Activated CD8-positive, alpha-beta memory T cell treated with anti-CD3 and anti-CD28 coated beads, Interleukin-2, amount 50 U/mL, for 24 hours (primary cell): ENCODE results near the gene SLC15A3.
"Not testable (repeated sequence)": the region's sequence is repeated elsewhere in the genome, so short reads cannot be mapped to it uniquely, and the experiment has no call there.

Experiments used
- DNase-seq: peaks from one replicate; pipeline ENCODE4 v3.0.0-alpha.2; 2020; ENCODE audit errors: extremely low read depth

SLC15A3 gene

DNA sequence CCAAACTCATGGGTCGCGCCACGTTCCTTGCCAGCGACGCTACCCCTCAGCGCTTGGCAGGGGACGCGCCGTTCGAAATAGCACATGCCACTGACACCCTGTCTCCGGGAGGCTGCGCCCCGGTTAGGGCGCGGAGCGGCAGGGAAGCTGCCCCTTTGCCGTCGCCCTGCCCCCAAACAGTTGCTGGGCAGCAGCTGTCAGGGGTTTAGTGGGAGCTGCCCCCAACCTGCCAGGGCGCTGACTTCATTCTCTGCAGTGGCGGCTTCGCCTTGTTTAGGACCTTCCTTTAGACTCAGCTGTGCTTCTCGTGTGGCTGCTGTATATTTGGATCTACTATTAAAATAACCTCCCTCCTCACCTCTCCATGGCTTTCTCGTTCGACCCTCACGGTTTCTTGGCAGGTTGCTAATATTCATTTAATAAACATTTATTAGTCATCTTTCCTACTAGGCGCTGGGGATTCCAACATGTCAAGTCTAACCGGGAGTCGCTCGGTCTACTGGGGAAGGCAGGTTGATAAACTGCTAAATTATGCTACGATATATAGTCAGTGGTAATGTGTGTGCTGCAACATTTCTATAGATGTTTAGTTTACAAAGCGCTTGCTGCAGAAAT, 37.2 kb downstream of the SLC15A3 start:
- no peak for DNase-seq

DNA sequence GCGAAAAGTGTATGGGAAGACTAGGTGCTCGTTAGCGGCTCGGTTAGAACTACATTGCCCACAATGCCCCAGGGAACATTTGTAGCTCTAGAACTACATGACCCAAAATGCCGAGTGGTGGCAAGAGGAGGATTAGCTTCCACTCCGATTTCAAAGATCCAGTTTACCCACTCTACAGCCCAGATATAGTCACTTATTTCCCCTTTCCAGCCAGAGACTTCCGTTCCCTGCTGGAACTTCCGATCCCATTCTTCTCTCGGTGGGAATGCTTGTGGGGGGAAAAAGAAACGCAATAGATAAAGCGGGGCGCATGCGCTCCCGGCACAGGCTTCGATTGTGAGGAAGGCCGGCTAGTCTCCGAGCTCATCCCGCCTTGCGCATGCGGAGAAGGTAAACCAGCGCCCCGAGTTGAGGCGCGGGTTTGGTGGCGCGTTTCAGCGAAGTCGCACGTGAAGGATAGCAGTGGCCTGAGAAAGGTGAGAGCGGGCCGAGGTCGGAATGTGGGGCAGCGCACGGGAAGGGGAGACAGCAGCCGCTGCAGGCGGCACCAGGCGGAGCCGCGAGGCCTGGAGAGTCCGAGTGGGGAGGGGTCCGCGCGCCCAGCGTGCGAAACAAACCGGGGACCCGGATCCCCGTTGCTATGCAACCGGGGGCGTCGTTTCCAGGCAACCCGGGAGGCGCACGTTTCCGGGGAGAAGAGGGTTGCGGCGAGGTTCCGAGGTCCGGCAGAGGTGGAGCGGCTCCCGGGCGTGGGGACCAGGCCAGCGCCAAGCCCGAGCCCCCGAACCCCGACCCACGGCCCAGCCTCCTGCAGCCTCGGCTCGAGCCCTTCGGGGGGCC, 38.0 kb downstream of the SLC15A3 start, which contains the start of gene TMEM109:
TSS of gene TMEM109 (plus strand) at position 366 of the 840 bp plus-strand sequence. CDS start 5,536 bp downstream, outside the sequence.
- peak; percentile 75 for DNase-seq

DNA sequence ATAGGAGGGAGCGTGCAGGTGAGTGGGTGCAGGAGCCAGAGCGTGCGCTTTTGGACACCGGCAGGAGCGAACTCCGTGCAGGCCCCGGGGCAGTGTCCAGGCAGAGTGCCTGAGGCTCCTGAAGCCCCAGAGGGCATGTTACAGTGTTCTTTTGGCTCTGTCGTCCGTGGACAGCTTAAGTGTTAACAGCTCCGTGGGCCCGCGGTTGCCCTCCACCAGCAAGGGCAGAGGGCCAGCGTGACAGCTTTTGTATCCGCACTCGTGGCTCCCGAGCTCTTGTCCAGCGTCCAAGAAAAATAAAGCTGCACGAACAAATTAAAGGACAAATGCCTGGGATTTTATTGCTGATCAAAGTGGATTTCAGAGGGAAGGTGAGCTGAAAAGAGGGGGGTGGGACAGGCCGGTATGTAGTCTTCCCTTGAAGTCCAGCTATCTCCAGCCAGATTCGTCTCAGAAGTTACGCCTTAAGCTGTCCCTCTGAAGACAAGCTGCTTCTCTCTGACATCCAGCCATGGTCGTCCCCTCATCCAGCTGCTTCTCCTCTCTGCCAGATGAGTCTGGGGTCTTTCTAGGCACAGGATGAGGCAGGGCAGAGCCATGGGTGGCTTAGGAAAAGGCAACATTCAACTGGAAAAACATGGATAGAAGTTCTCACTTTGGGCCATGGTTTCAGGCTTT, 39.0 kb downstream of the SLC15A3 start:
- no peak for DNase-seq

DNA sequence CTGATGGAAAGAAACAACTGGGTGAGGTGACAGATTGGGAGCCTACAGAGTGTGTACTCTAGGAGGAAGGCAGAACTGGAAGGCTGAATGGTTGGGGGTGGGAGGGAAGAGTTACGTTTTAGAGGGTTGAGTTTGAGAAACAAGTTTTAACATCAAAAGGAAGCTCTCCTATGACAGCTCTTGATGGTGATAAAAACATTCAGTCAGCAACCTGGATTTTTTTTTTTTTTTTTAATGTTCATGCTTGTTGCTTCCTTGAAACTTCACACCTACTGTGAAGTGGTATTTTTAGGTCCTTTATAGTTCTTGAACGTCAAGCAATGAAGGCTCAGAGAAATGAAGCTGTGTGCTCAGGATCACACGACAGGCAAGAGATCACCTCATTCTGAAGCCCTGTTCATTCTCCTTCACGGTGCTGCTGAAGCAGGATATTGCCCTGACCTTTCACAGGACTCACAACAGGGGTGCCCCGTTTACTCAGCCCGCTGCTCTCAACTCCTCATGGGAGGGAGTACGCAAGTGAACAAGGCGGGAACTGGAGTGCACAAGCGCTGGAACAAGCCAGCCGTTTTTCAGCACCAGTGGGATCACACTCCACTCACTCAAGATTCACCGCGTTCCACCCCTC, 39.6 kb downstream of the SLC15A3 start:
- DNase-seq, result no peak

DNA sequence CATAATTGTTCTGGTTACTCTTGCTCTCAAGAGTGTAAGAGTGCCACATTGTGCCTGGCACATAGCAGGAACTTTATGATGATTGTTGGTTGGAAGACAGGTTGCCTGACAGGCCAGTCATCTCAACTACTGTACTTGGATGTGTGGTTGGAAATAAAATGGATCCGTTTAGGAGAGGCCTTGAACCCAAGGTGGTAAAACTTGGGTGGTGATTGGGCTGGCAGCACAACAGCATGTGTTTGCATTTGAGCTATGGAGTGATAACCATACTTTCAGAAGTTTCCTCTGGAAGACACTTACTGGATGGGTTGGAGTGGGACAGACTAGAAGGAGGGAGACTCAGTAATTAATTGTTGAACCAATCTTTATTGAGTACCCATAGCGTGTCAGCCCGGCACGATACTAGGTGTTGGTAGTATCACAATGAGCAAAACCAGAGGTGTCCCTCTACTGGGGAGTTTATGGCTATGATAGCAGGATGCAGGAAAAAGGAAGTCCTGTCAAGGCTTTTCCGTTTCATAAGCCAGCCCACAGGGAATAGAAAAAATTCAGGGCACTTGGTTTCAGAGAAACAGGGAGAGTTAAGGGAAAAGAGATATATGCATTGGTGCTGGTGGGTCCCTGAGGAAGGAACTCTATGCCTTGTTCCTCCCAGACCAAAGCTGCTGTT, 41.1 kb downstream of the SLC15A3 start:
- DNase-seq, result no peak

DNA sequence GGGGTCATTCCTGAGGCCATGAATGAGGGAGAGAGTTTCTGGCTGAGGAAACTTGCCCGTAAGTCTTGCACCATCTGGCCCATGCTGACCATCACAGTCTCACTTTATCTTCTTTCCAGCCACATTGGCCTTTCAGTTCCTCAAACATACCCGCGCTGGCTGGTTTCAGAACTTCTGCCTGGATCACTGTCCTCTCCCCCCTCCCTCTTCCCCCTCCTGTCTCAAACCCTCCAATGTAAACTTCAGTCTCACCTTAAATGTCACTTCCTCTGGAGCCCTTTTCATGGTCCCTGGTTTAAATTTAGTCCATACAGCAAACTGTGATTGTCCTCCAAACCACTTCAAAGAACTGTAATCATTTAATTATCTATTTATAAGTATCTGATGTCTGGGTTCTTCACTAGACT, 41.7 kb downstream of the SLC15A3 start:
- DNase-seq, result no peak

DNA sequence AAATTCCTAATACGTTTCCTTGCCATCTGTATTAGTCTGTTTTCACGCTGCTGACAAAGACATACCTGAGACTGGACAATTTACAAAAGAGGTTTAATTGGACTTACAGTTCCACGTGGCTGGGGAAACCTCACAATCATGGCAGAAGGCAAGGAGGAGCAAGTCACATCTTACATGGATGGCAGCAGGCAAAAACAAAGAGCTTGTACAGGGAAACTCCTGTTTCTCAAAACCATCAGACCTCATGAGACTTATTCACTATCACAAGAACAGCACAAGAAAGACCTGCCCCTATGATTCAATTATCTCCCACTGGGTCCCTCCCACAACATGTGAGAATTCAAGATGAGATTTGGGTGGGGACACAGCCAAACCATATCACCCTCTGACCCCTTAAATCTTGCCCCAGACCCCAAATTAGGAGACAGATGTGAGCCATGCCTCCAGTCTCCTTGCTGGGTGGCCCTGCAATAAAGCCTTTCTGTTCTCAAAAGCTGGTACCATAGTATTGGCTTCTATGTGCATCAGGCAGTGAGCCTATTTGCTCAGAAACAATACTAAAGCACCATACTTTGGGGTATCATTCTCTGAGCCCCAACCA, 42.2 kb downstream of the SLC15A3 start:
- DNase-seq, result not testable (repeated sequence)

DNA sequence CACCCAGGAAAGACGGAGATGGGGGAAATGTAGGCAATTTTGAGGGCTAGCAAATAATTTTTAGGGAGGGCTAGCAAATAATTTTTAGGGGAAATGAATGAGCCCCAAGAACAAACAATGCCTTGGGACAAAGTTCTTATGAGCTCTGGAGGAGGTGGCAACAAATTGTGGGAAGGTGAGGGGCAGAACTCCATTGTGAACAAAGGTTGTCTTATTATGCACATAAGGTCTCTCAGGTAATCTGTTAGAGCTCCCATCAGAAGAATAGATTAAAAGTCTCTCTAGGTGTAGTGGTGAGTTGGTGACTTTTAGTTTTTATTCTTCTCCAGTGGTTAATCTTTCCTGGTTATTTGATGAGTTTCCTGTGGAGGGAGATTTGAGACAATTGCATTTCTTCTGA, 43.2 kb downstream of the SLC15A3 start:
- DNase-seq, result no peak

DNA sequence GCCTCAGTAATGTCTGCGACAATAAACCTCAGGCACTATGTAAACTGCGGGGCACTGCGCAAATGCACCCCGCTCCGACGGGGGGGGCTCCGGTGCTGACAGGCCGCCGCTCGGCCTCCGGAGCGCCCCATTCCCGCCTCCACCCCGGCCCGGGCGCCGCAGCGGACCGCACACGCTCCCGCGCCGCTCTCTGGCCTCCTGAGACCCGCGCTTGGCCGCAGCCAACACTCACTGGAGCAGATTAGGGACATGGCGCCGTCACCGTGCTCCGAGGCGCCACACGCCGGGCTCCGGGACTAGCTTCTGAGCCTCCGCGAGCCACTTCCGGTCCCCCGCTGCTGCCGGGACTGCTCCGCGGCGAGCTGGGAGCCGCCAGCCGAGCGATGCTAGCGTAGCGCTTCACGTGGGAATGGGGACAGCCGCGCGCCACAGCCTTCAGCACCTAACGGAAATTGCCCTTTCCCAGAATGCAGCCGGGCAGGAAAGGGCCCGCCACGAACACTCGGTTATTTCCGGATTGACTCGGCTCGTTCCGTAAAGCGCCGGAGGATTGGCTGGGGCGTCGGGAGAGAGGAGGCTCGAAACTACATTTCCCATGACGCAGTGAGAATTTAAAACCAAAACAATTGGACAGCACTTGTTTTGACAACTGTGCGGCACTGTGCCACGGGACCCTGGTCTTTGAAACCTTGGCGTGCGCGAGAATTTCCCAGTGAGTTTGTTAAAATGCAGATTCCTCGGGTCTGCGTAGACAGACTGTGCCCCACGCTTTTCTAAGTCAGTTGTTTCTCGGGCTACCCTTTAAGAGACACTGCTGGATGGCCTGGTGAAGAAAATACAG, 45.6 kb downstream of the SLC15A3 start, which contains the start of gene PRPF19:
TSS of gene PRPF19 (minus strand) at position 454 of the 841 bp plus-strand sequence. CDS start at position 251, 203 bp downstream.
- peak; percentile 97 for DNase-seq

DNA sequence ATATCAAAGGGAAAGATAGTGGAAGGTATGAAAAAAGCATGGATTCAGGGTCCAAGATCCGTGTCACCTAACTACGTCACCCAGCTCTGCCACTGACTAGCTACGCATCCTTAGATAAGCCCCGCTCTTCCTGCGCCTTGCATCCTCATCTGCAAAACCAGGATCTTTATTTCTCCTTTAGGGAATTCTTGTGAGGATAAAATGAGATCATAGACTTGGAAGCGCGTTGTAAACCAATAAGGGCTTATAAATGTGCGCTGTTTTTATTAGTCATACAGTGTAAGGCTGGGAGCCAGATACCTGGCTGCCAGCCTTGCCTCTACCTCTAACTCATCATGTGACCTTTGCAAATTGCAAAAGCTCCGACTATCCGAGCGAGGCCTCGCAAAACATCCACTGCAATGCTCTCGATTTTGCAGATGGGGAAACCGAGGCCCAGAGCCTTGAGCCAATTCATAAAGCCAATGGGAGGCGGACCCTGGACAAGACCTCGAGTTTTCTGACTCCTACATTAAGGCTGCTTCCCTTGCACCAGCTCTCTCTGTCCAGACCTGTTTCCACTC, 46.3 kb downstream of the SLC15A3 start:
- no peak for DNase-seq

DNA sequence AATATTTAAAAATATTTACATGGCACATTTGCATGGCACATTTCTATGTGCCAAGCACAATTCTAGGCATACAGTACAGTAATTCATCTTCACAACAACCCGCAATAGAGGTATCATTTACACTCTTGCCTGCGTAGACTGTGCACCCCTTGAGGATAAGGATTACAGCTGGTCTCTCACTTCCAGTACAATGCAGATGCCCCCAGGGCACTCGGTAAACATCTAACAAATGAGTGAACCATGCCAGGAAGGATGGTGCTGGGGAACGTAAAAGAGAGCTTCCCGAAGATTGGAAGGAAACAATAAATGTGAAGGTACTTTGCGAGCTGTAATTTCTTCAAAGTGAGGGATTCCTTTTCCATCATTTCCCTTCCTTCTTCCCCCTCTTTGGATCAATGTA, 46.9 kb downstream of the SLC15A3 start:
- DNase-seq, result no peak

DNA sequence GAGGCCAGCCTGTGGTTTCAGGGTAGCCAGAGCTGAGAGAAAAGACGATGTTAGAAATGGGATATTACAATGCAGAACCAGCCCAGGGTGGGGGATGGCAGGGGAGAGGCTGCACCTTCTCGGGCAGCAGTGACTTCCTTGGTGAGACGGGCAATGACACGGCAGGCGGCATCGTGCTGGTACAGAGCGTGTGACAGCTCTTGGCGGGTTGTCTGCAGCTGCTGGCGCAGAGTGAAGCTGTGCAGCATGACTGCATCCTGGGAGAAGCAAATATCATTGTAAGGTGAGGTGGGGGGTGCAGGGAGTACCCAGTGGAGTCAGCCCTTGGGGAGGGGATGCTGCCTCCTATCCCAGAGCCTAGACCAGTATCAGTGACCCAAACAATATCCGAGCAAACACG, 49.4 kb downstream of the SLC15A3 start:
- DNase-seq, result no peak

DNA sequence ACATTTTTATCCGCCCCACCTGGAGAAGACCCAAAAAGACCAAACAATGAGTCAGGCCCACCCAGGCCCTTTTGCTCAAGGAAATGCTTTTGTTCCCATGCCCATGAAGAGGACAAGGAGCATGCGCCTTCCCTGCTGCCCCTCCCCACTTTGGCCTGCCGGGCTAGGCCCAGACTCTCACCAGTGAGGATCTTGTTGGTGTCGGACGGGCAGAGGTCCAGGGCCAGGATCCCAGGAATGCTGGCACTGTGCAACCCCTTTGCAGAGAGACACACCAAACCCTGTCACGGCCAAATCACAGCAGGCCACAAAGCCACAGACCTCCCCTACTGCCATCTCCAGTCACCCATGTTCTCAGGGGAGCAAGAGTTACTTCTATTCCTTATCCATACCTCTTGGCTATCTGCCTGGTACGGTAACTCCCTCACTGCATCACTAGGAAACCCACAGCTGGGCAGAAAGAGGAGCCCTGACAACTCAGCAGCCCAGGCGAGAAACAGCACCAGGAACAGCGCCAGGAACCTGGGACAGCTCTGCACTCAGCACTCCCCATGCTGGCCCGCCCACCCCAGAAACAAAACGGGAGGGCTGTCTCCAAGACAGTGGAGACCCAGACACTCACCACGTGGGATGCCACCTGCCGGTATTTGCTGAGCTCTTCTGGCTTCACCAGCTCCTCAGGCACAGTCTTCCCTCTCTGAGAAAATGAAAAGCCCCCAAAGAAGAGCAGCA, 51.1 kb downstream of the SLC15A3 start:
- DNase-seq, result no peak

DNA sequence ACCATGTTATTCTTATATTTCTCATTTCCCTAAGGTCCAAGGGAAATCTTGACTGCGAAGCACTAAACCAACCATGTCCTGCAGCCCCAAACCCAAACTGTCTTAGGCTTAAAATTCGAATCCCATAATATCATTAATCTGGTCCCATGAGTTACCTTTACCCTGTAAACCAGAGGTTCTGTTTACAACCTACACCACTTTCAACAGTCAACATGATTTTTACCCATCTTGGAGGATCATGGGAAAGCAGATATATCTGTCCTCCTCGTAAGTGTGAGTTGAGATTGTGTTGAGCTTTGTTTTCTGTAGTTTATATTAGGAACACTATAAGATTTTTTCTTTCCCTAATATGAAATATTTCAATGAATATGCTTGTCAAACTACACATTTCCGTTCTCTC, 52.0 kb downstream of the SLC15A3 start:
- DNase-seq, result no peak

DNA sequence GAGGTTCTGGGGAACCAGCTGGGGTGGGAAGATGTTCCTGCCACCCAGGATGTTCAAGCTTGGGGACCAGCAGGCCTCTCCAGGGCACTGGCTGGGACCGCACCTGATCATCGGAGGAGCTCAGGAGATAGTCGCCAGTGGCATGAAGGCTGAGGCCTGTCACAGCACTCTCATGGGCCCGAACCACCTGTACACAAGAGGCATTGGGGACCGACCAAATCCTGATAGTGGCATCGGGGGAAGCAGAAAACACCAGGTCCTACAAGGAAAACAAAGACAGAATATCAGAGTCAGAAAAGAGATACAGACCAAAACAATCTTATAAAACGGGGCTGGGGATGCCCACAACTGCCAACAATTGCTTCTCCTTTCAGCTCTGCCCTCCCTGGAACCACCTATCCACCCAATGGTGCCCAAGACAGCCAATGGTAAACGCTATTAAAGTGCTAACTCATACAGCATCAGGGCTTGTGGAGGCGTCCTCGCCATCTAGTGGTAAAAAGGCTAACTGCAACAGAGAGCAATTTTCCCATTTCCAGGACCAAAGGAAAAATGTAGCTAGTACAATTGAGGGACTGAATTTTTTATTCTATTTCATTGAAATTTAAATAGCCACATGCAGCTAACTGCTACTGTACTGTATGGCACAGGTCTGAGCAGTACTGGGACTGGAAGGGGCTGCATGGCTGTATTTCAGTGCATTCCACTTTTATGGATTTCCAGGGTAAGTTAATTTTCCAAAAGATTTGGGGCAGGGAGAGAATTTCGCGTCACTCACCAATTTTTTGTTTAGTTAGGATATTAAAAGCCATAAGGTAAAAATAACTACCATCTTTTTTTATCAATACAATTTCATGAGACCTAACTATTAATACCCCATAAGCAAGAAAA, 52.7 kb downstream of the SLC15A3 start:
- DNase-seq, result no peak

DNA sequence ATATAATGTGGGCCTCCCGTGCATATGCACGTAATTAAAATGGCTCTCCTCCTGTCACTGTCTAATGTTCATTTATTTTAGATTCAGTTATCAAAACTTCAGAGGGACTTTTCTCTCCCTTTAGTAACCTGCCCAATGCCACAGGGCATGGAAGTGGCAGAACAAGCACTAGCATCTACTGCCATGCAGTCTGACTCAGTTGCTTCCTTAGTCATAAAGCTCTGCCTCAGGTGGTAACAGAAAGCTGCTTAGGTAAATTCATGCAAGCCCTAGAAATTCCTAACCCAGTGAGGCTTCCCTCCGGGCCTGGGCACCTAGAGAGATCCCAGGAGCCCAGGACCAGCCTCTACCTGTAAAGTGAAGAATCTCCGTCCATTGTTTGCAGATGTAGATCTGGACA, 54.5 kb downstream of the SLC15A3 start:
- no peak for DNase-seq

DNA sequence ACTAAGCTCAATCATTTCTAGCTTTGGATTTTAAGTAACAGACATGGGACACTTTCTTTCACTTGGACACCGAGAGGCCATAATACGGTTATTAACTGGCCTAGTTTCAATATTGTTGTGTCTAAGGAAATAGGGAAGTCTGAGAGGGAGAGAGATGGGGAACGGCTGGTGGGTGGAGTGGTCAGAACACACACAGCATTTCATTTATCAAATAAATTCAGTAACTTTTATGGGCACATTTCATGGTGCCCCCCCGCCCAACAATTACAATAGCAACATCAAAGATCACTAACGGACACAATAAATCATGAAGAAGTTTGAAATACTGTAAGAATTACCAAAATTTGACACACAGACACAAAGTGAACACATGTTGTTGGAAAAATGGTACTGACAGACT, 56.3 kb downstream of the SLC15A3 start:
- no peak for DNase-seq

DNA sequence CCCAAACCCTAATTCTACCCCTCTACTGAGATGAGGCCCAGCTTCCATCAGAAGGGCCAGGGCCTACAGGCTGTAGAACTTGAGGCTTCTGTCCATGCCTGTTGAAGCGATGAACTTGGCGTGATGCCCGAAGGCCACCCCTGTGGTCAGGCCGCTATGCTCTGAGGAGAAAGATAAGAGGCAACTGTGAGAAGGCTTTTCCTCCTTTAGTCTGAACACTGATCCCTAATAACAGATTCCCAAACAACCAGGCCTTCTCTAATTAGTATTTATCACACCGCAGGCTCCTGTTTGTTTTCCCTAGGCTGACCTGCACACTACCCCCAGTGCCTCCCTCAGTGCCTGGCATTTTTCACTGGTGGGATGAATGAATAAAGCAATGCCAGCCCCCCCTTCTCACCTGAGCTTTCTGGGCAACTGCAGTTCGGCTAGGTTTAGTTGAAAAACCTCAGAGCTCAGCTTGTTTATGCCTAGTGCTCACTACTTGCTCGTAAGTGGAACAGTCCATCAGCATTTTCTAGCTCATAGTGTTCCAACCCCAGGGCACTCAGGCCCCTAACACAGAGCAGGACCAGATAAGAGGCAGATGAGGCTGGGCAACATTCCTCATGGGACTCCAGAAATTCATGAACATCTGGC, 60.8 kb downstream of the SLC15A3 start:
- DNase-seq, result no peak
